WI38 (cell line): ENCODE data around the gene PTPRR.

Experiments
- H3K4me3 ChIP-seq: 2 replicates; pipeline ENCODE4 v1.5.1; 2011; ENCODE audit warnings: low read depth, mild to moderate bottlenecking, control low read depth, low read length
- CTCF ChIP-seq: IDR thresholded peaks from 2 replicates; pipeline ENCODE4 v1.5.1; 2012; ENCODE audit warnings: low read depth, mild to moderate bottlenecking, control low read depth, low read length

Gene PTPRR

GRCh38 chr12:70609203-70609602 is 311.3 kb downstream of the PTPRR start:
- no peak overlapping the region for H3K4me3 ChIP-seq
- no peak for TF ChIP-seq CTCF

GRCh38 chr12:70608184-70608583 is 312.4 kb downstream of the PTPRR start:
- H3K4me3 ChIP-seq: no peak overlapping the region
- TF ChIP-seq CTCF: no peak

GRCh38 chr12:70607107-70607506 is 313.4 kb downstream of the PTPRR start:
- no peak for TF ChIP-seq CTCF
- no peak overlapping the region for H3K4me3 ChIP-seq

GRCh38 chr12:70605976-70606375 is 314.6 kb downstream of the PTPRR start:
- TF ChIP-seq CTCF: no peak
- no peak overlapping the region for H3K4me3 ChIP-seq

- no peak overlapping the region for H3K4me3 ChIP-seq
- no peak for TF ChIP-seq CTCF
Measured at GRCh38 chr12:70604662-70605061, 315.9 kb downstream of the PTPRR start.

GRCh38 chr12:70603044-70603443 is 317.5 kb downstream of the PTPRR start:
- no peak overlapping the region for H3K4me3 ChIP-seq
- no peak for TF ChIP-seq CTCF

GRCh38 chr12:70598467-70599193 is 321.9 kb downstream of the PTPRR start:
- H3K4me3 ChIP-seq: no peak overlapping the region
- TF ChIP-seq CTCF: no peak
